K562 treated with DMSO at 1 percent for 24 hours (cell line): ENCODE results near the gene PPM1D. TPM values are rescaled to one million over a fixed set of nuclear protein-coding genes. Genes with fewer than 3 reads are reported as not detected.

ENCODE experiments used
- total RNA-seq: library from RNA; unstranded; fragments of 300-600 nt; gene quantifications from 2 replicates; pipeline ENCODE4 v1.2.3, GENCODE V29; 2022; ENCODE audit warnings: low read depth; ENCODE audit not compliant: insufficient read depth

PPM1D gene
- 18.5 and 19.7 TPM in 2 replicates for total RNA-seq

GRCh38 chr17:60599620-60600489 is at the start of gene PPM1D:
PPM1D (plus strand) TSS chr17:60600193; CDS start chr17:60600415, 222 bp downstream.

GRCh38 chr17:60677308-60678117 is 77.5 kb downstream of the PPM1D start, which contains the start of gene BCAS3:
BCAS3 (plus strand) TSS chr17:60677851.

Other genes starting within 250 kb of the PPM1D start
- 28.4 and 37.0 TPM in 2 replicates for gene USP32, start 208.1 kb upstream of the PPM1D start, total RNA-seq
- not detected in 2 replicates for gene CHCT1, start 177.7 kb upstream of the PPM1D start, total RNA-seq
- gene APPBP2, start 74.0 kb upstream of the PPM1D start, total RNA-seq = 8.1 and 17.3 TPM in 2 replicates
- gene BCAS3, start 77.7 kb downstream of the PPM1D start, total RNA-seq = 9.9 and 12.7 TPM in 2 replicates